Adrenal gland (tissue), 12 donors: ENCODE data around the gene TFDP3. TPM values are rescaled to one million over a fixed set of nuclear protein-coding genes. Genes with fewer than 3 reads are reported as not detected.

Experiments
- DNase-seq, 7 donors: peaks; one replicate each; pipeline ENCODE4 v3.0.0-alpha.2; 2019 to 2020
- H3K27ac ChIP-seq, 5 donors: fragments of 200-600 bp; sonication (generic) in 4 of 5; 1 replicate in 3 of 5; 2 replicates in 2 of 5; pipeline versions ENCODE4 v1.5.1 to v1.8.0; 2016 to 2020; ENCODE audit warnings: mild to moderate bottlenecking in 1 of 5
- H3K27me3 ChIP-seq: fragments of 200-600 bp; 2 replicates; pipeline ENCODE4 v1.8.0; 2021
- H3K36me3 ChIP-seq, 2 donors: fragments of 200-600 bp; replicated peaks in 1 of 2; 1 replicate in 1 of 2; 2 replicates in 1 of 2; pipeline versions ENCODE4 v1.5.1 to v1.8.0; 2018 to 2022
- H3K4me1 ChIP-seq, 2 donors: fragments of 200-600 bp; replicated peaks in 1 of 2; 1 replicate in 1 of 2; 2 replicates in 1 of 2; pipeline versions ENCODE4 v1.5.1 to v1.8.0; 2018 to 2021
- H3K4me3 ChIP-seq, 4 donors: fragments of 200-600 bp; sonication (generic) in 3 of 4; one replicate each; pipeline ENCODE4 v1.5.1; 2016 to 2018
- H3K9me3 ChIP-seq, 3 donors: fragments of 200-600 bp; sonication (generic) in 1 of 3; replicated peaks in 1 of 3; 1 replicate in 2 of 3; 2 replicates in 1 of 3; pipeline versions ENCODE4 v1.5.1 to v1.8.0; 2016 to 2021
- CTCF ChIP-seq, 6 experiments: fragments of 450-650 bp in 4 of 6; fragments of 200-600 bp in 2 of 6; sonication (generic) in 1 of 6; IDR thresholded peaks; 1 replicate in 5 of 6; 2 replicates in 1 of 6; pipeline versions ENCODE4 v1.5.1 to v1.8.0; 2016 to 2021; ENCODE audit warnings: antibody characterized with exemption in 6 of 6, mild to moderate bottlenecking in 2 of 6, moderate library complexity in 1 of 6
- POLR2A ChIP-seq, 2 donors: fragments of 450-650 bp; IDR thresholded peaks; one replicate each; pipeline ENCODE4 v1.6.1; 2017; ENCODE audit warnings: antibody characterized with exemption in 2 of 2, mild to moderate bottlenecking in 2 of 2, moderate library complexity in 1 of 2
- WGBS, 4 donors: extraction: QIAGEN DNeasy Blood & Tissue Kit in 2 of 4; methylation state at CpG; one replicate each; pipeline versions ENCODE4 v1.1.5 to v1.1.7; 2013 to 2017; 5-methylcytosine and 5-hydroxymethylcytosine counted together
- intact Hi-C, 2 donors: fragments of 100-400 bp; cut with DNase I; formaldehyde crosslinking; loops; one replicate each; pipeline versions ENCODE4 v1.14.1 to v1.15.0; 2022 to 2023
- polyA plus RNA-seq, 3 donors: library from polyadenylated mRNA; stranded (reverse); fragments of 200-250 nt in 2 of 3; fragments of 350-450 nt in 1 of 3; fragmentation: Illumina TruSeq in 1 of 3; extraction: RNeasy Lipid Tissue Mini Kit (QIAGEN cat#74804) in 1 of 3; gene quantifications; one replicate each; pipeline ENCODE4 v1.2.3, GENCODE V29; 2013 to 2014
- small RNA-seq, 2 donors: library from RNA; depleted of rRNA; stranded (forward); fragments of <200 nt; gene quantifications; one replicate each; pipeline ENCODE3, GENCODE V24; 2016
- total RNA-seq, 9 donors: library from RNA; depleted of rRNA in 4 of 9; stranded (reverse); fragments of >200 nt in 4 of 9; fragments of 120-200 nt in 1 of 9; fragmentation: NEBNext Ultra II Directional in 1 of 9; extraction: Animal tissue kit (Norgen Biotek cat#: 25700) in 1 of 9; gene quantifications; one replicate each; pipeline versions ENCODE4 v1.1.0 to v1.2.4, GENCODE V29; 2013 to 2023
- donor health status: healthy with polysubstance abuse.
- donor health status: Bipolar disorder and iron deficiency.
- donor health status: DM: yes; HTN: yes; CAD: no.
- donor health status: DM: no; HTN: no; CAD: no.
- donor health status: DM: no; HTN: no; CAD: no.
- donor health status: DM: yes; HTN: yes; CAD: no.

The TFDP3 gene
- total and polyA plus RNA-seq, 12 donors = not detected

GRCh38 chrX:133175162-133175561 lies 43.0 kb downstream of the TFDP3 start:
- Histone ChIP-seq H3K9me3 (no peaks in the 10 kb centered on the region), H3K4me3 (no peak overlapping the region), H3K36me3 (no peaks in the 10 kb centered on the region), H3K4me1 (no peaks in the 10 kb centered on the region), H3K27me3 (peaks cover 9% of the 10 kb centered on the region), H3K27ac (no peak overlapping the region)
- no peak for DNase-seq
- intact Hi-C loops = no loop called here
- 74 to 90% (median 78%) methylated on average over 2 of the region's 2 CpGs for WGBS, 4 donors
- TF ChIP-seq POLR2A (IDR thresholded peaks at IDR 0.05) (no peak), CTCF (IDR thresholded peaks at IDR 0.05) (no peak)

GRCh38 chrX:133171962-133172708 lies 46.0 kb downstream of the TFDP3 start:
- H3K4me1 ChIP-seq = no peaks in the 10 kb centered on the region
- no peak for TF ChIP-seq POLR2A (IDR thresholded peaks at IDR 0.05)
- TF ChIP-seq CTCF (IDR thresholded peaks at IDR 0.05) = peak in 3 of 6 experiments; percentile 27 to 45 (median 43)
- intact Hi-C loops = no loop called here
- no peak for DNase-seq
- H3K27ac ChIP-seq = no peak overlapping the region
- 0 to 25% (median 19%) methylated on average over 1 of the region's 1 CpG for WGBS, 4 donors
- H3K27me3 ChIP-seq = peaks cover 6% of the 10 kb centered on the region
- H3K36me3 ChIP-seq = no peaks in the 10 kb centered on the region
- H3K9me3 ChIP-seq = no peaks in the 10 kb centered on the region
- H3K4me3 ChIP-seq = no peak overlapping the region

Small RNA genes lying within 50 kb of the gene (small RNA-seq; reads per million reads assigned to genes)
- 0 reads per million in 2 donors for gene RNU1-115P

Other genes with a start within 250 kb of the TFDP3 start
- gene USP26, start 121.2 kb downstream of the TFDP3 start, total RNA-seq = not detected
- gene USP26, start 121.2 kb downstream of the TFDP3 start, polyA plus RNA-seq = not detected
- gene GPC4, start 197.1 kb upstream of the TFDP3 start, total RNA-seq = 10 to 100 TPM; 12.8 to 26.8 (median 15.9) TPM
- gene GPC4, start 197.1 kb upstream of the TFDP3 start, polyA plus RNA-seq = 10 to 100 TPM in 1 of 3 donors, 1 to 10 TPM in 2; 3.2 to 19.2 (median 5.6) TPM